Glutamatergic neuron (in vitro differentiated cells): ENCODE data around the gene SLN. TPM values are rescaled to one million over a fixed set of nuclear protein-coding genes. Genes with fewer than 3 reads are reported as not detected.
A peak's percentile ranks its signal among the peaks of the same experiment; 100 is the strongest.

ENCODE experiments used
- DNase-seq: peaks from one replicate; pipeline ENCODE4 v3.0.0; 2022
- H3K27ac Mint-ChIP-seq: one replicate; pipeline ENCODE4 v1.8.0; 2020; ENCODE audit warnings: mild to moderate bottlenecking, mixed read lengths, inconsistent platforms; ENCODE audit not compliant: unreplicated experiment
- H3K27me3 Mint-ChIP-seq: one replicate; pipeline ENCODE4 v1.8.0; 2020; ENCODE audit warnings: mild to moderate bottlenecking, moderate library complexity, mixed read lengths, inconsistent platforms; ENCODE audit not compliant: unreplicated experiment
- H3K36me3 Mint-ChIP-seq: one replicate; pipeline ENCODE4 v1.8.0; 2020; ENCODE audit warnings: mild to moderate bottlenecking, mixed read lengths, inconsistent platforms; ENCODE audit not compliant: unreplicated experiment
- H3K4me1 Mint-ChIP-seq: one replicate; pipeline ENCODE4 v1.8.0; 2020; ENCODE audit warnings: mild to moderate bottlenecking, low read depth, mixed read lengths, inconsistent platforms; ENCODE audit not compliant: unreplicated experiment
- H3K4me3 Mint-ChIP-seq: one replicate; pipeline ENCODE4 v1.8.0; 2020; ENCODE audit warnings: mild to moderate bottlenecking, mixed read lengths, inconsistent platforms; ENCODE audit not compliant: unreplicated experiment
- H3K9me3 Mint-ChIP-seq: one replicate; pipeline ENCODE4 v1.8.0; 2020; ENCODE audit warnings: mild to moderate bottlenecking, moderate library complexity, mixed read lengths, inconsistent platforms; ENCODE audit not compliant: unreplicated experiment
- total RNA-seq: library from RNA; stranded (reverse); fragmentation: NEBNext Ultra II Directional; extraction: Animal tissue kit (Norgen Biotek cat#: 25700); gene quantifications from one replicate; pipeline ENCODE4 v1.2.1, GENCODE V29; 2021; ENCODE audit not compliant: unreplicated experiment
- TF ChIP-seq, protein P1 (sequence below): fragments of 200-600 bp; sonication (generic); IDR thresholded peaks from one replicate; pipeline ENCODE4 v1.5.0; 2021; ENCODE audit not compliant: partially characterized antibody, unreplicated experiment

SLN gene
- total RNA-seq, 1 donor from 2014 or later, result not detected

DNA sequence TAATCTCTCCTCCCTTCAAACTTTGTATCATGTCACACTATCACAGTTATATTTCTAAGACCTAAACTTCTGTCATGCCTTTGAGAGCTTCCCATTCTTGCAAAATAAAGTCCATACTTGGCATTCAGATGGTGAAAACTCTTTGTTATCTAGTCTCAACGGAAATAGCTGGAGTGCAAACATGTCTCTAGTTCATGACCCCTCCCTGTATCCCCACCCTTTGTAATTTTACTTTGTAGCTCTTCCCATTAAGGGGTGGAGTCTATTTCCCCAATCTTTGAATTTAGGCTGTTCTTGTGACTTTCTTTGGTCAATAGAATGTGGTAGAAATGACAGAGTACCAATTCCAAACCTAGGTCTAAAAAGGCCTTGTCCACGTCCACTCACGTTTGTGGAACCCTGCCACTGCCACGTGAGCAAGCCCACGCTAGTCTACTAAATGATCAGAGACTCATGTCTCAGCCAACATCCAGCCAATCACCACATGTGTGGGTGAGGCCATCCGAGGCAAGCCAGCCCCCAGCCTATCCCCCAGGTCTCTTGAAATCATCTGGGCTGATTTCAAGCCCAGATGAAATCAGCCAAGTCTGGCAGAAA is 23.4 kb downstream of the SLN start:
- Mint-ChIP-seq H3K4me3 (no peak overlapping the region), H3K9me3 (no peaks in the 10 kb centered on the region), H3K27ac (no peak overlapping the region), H3K27me3 (no peaks in the 10 kb centered on the region), H3K36me3 (no peaks in the 10 kb centered on the region), H3K4me1 (no peaks in the 10 kb centered on the region)
- no peak for DNase-seq
- TF ChIP-seq, protein P1, sequence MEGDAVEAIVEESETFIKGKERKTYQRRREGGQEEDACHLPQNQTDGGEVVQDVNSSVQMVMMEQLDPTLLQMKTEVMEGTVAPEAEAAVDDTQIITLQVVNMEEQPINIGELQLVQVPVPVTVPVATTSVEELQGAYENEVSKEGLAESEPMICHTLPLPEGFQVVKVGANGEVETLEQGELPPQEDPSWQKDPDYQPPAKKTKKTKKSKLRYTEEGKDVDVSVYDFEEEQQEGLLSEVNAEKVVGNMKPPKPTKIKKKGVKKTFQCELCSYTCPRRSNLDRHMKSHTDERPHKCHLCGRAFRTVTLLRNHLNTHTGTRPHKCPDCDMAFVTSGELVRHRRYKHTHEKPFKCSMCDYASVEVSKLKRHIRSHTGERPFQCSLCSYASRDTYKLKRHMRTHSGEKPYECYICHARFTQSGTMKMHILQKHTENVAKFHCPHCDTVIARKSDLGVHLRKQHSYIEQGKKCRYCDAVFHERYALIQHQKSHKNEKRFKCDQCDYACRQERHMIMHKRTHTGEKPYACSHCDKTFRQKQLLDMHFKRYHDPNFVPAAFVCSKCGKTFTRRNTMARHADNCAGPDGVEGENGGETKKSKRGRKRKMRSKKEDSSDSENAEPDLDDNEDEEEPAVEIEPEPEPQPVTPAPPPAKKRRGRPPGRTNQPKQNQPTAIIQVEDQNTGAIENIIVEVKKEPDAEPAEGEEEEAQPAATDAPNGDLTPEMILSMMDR, result no peak

GRCh38 chr11:107683807-107684206 is 28.0 kb downstream of the SLN start:
- no peaks in the 10 kb centered on the region for H3K36me3 Mint-ChIP-seq
- no peak overlapping the region for H3K27ac Mint-ChIP-seq
- H3K27me3 Mint-ChIP-seq, result peaks cover 2% of the 10 kb centered on the region
- H3K4me3 Mint-ChIP-seq, result no peak overlapping the region
- H3K4me1 Mint-ChIP-seq, result no peaks in the 10 kb centered on the region
- H3K9me3 Mint-ChIP-seq, result no peaks in the 10 kb centered on the region
- DNase-seq, result no peak
- TF ChIP-seq, protein P1, result peak; percentile 71

DNA sequence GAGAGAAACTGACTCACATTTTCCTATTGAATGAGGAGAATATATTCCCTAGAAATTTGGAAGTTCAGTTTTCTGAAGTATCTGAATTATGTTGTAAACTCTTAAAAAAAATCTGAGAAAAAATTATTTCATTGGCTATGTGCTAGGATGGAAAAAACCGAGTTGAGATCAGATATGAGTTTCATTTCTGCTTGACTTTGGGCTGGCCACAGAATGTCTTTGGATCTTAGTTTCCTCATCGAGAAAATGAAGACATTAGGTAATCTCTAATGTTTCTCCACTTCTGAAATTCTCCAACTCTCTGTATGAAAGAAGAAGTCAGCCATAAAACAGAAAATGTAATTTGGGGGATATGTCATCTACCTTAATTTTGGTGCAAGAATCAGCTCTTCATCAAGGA is 28.8 kb downstream of the SLN start:
- Mint-ChIP-seq H3K9me3 (no peaks in the 10 kb centered on the region), H3K27me3 (peaks cover 2% of the 10 kb centered on the region), H3K4me3 (no peak overlapping the region), H3K36me3 (no peaks in the 10 kb centered on the region), H3K27ac (no peak overlapping the region), H3K4me1 (no peaks in the 10 kb centered on the region)
- DNase-seq, result no peak
- TF ChIP-seq, protein P1, result no peak

GRCh38 chr11:107682572-107682971 is 29.3 kb downstream of the SLN start:
- DNase-seq, result no peak
- H3K9me3 Mint-ChIP-seq, result no peaks in the 10 kb centered on the region
- no peak overlapping the region for H3K27ac Mint-ChIP-seq
- no peak overlapping the region for H3K4me3 Mint-ChIP-seq
- TF ChIP-seq, protein P1, result no peak
- peaks cover 2% of the 10 kb centered on the region for H3K27me3 Mint-ChIP-seq
- no peaks in the 10 kb centered on the region for H3K36me3 Mint-ChIP-seq
- H3K4me1 Mint-ChIP-seq, result no peaks in the 10 kb centered on the region

DNA sequence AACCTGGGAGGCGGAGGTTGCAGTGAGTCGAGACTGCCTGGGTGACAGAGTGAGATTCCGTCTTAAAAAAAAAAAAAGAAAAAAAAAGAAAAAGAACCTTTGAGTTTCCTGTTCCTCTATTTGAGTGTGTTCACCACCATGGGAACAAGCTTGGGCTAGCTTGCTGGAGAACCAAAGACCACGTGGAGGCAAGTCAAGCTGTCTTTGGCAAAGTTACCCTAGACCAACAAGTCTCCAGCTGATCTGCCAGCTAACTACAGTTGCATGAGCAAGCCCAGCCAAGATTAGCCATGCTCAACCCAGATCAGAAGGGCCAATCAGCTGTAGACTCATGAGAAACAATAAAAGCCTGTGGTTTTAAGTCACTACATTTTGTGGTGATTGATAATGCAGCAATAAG is 29.7 kb downstream of the SLN start:
- Mint-ChIP-seq H3K9me3 (no peaks in the 10 kb centered on the region), H3K4me3 (no peak overlapping the region), H3K36me3 (no peaks in the 10 kb centered on the region), H3K27me3 (peaks cover 2% of the 10 kb centered on the region), H3K27ac (no peak overlapping the region), H3K4me1 (no peaks in the 10 kb centered on the region)
- TF ChIP-seq, protein P1, result no peak
- DNase-seq, result no peak
